ENCODE data around the gene CHIC2. TPM values are rescaled to one million over a fixed set of nuclear protein-coding genes. Genes with fewer than 3 reads are reported as not detected.

Gene CHIC2
- polyA plus RNA-seq, 1 donor = 25.9 TPM

DNA sequence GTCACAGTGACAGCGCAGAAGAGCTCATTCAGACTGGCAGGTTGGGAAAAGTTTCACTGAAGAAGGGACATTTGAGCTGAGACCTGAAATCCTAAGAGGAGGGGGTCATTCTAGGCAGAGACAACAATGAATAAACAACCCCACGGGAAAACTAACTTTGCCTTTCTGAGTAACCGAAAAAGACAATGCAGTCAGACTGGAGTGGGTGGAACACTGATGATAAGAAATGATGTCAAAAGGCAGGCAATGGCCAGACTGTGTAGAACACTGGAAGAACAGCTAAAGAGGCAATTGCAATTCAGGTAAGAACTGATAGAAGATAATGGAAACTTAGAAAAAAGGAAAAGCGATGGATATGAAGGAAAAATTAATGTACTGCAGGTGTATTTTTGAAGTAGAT, 73.8 kb downstream of the CHIC2 start:
- Histone ChIP-seq H3K36me3 (ENCODE audit: control insufficient read depth, insufficient read depth, low read length) (no peaks in the 10 kb centered on the region), H3K4me1 (ENCODE audit: control insufficient read depth, insufficient read depth, low read length) (no peaks in the 10 kb centered on the region), H3K4me3 (ENCODE audit: low read length) (no peak overlapping the region), H3K27me3 (ENCODE audit: control insufficient read depth, insufficient read depth, low read length) (no peaks in the 10 kb centered on the region), H3K27ac (ENCODE audit: low read length) (no peak overlapping the region), H3K9me3 (ENCODE audit: control insufficient read depth, low read depth, low read length) (no peaks in the 10 kb centered on the region)
- no peak for DNase-seq
- WGBS (ENCODE audit: insufficient coverage, low lambda C conversion rate) = 100% methylated on average over 2 of the region's 4 CpGs

DNA sequence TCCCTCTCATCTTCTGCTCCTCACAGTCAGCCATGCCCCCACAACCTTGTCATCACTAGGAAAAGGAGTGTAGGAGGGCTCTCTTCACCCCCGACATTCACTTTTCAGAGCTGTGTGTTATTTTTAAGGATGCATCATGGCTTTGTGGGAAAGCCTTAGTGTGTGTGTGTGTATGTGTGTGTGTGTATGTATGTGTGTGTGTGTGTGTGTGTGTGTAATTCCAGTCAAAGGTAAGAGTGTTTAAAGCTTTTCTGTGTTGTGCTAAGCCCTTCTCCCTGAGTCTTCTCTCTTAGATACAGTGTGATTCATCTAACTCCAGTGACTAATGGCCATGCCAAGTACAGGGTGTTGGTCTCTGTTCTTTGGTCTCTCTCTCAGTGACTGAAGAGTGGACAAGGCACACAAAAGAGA, 76.6 kb downstream of the CHIC2 start:
- Histone ChIP-seq H3K4me1 (ENCODE audit: control insufficient read depth, insufficient read depth, low read length) (no peaks in the 10 kb centered on the region), H3K4me3 (ENCODE audit: low read length) (no peak overlapping the region), H3K27me3 (ENCODE audit: control insufficient read depth, insufficient read depth, low read length) (no peaks in the 10 kb centered on the region), H3K36me3 (ENCODE audit: control insufficient read depth, insufficient read depth, low read length) (no peaks in the 10 kb centered on the region), H3K27ac (ENCODE audit: low read length) (no peak overlapping the region), H3K9me3 (ENCODE audit: control insufficient read depth, low read depth, low read length) (no peaks in the 10 kb centered on the region)
- no CpG with 5 or more reads among the region's 1 CpG for WGBS (ENCODE audit: insufficient coverage, low lambda C conversion rate)
- DNase-seq = no peak

DNA sequence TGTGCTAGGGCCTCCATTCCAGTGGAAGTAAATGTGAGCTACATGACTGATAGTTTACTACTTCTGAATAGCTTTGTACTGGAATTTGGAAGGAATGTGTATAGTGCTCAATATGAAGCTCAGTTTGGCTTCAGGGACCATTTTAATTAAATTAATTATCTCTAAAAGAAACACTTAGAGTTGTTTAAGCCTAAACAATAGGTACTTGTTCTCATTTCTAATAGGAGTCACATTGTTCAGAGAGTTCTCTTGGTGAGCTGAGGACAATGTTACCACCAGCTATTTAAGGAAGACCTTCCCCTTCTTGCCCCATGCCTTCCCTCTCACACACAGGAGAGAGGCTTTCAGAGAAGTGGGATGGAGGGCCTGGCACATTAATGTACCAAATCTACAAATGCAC, 78.3 kb downstream of the CHIC2 start:
- H3K4me3 ChIP-seq (ENCODE audit: low read length) = no peak overlapping the region
- H3K9me3 ChIP-seq (ENCODE audit: control insufficient read depth, low read depth, low read length) = no peaks in the 10 kb centered on the region
- H3K27ac ChIP-seq (ENCODE audit: low read length) = no peak overlapping the region
- no peak for DNase-seq
- H3K27me3 ChIP-seq (ENCODE audit: control insufficient read depth, insufficient read depth, low read length) = no peaks in the 10 kb centered on the region
- no peaks in the 10 kb centered on the region for H3K36me3 ChIP-seq (ENCODE audit: control insufficient read depth, insufficient read depth, low read length)
- H3K4me1 ChIP-seq (ENCODE audit: control insufficient read depth, insufficient read depth, low read length) = no peaks in the 10 kb centered on the region

DNA sequence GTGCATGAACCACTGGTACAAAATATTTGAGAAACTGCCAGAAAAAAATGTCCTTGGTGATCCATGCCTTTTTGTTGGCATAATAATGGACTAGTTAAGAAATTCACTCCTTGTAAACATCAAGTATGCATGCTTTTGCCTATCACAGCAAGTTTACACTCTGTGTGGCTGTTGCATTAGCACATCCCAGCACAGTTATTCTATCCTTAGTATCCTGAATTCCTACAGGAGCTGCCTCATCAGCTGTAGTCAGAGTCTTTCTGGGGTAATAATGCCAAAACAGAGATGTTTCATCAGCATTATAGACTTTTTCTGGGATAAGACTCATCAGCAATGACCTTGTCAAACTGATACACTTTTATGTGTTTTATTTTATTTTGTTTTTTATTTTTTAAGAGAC, 82.8 kb downstream of the CHIC2 start:
- H3K27ac ChIP-seq (ENCODE audit: low read length) = no peak overlapping the region
- DNase-seq = no peak
- no peaks in the 10 kb centered on the region for H3K36me3 ChIP-seq (ENCODE audit: control insufficient read depth, insufficient read depth, low read length)
- no peaks in the 10 kb centered on the region for H3K27me3 ChIP-seq (ENCODE audit: control insufficient read depth, insufficient read depth, low read length)
- no peaks in the 10 kb centered on the region for H3K4me1 ChIP-seq (ENCODE audit: control insufficient read depth, insufficient read depth, low read length)
- H3K4me3 ChIP-seq (ENCODE audit: low read length) = no peak overlapping the region
- H3K9me3 ChIP-seq (ENCODE audit: control insufficient read depth, low read depth, low read length) = no peaks in the 10 kb centered on the region

DNA sequence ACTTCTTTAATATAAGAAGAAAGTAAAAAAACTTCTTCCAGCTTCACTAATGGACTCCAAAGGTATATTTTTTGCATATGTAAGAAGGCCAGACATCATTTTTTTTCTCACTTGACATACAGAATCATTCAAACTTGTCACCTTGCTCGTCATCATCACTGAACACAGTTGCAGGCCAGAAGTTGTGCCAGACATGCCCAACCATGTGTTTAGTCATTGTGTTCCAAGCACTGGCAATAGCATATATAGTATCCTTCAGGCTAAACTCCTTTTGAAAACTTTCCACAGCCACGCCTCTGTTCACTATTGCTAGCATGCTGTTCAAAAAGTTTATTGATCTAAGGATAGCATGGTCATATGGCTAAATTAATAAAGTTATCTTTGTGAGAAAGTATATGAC, 83.3 kb downstream of the CHIC2 start:
- DNase-seq = no peak
- H3K27me3 ChIP-seq (ENCODE audit: control insufficient read depth, insufficient read depth, low read length) = no peaks in the 10 kb centered on the region
- WGBS (ENCODE audit: insufficient coverage, low lambda C conversion rate) = no CpG with 5 or more reads among the region's 2 CpGs
- H3K27ac ChIP-seq (ENCODE audit: low read length) = no peak overlapping the region
- no peaks in the 10 kb centered on the region for H3K36me3 ChIP-seq (ENCODE audit: control insufficient read depth, insufficient read depth, low read length)
- H3K4me3 ChIP-seq (ENCODE audit: low read length) = no peak overlapping the region
- no peaks in the 10 kb centered on the region for H3K4me1 ChIP-seq (ENCODE audit: control insufficient read depth, insufficient read depth, low read length)
- no peaks in the 10 kb centered on the region for H3K9me3 ChIP-seq (ENCODE audit: control insufficient read depth, low read depth, low read length)

DNA sequence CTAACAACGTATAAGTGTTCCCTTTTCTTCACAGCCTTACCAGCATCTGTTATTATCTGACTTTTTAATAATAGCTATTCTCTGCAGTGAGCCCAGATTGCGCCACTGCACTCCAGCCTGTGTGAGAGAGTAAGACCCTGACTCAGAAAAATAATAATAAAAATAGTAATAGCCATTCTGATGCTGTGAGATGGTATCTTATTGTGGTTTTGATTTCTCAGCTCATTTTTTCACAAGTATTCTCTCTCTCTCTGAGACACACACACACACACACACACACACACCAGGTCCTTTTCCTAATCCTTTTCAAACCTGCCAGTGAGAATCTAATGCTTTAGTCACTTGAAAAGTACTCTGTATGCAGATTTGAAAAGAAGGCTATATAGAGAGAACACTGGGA, 89.8 kb downstream of the CHIC2 start:
- H3K27me3 ChIP-seq (ENCODE audit: control insufficient read depth, insufficient read depth, low read length) = no peaks in the 10 kb centered on the region
- no peaks in the 10 kb centered on the region for H3K36me3 ChIP-seq (ENCODE audit: control insufficient read depth, insufficient read depth, low read length)
- H3K4me3 ChIP-seq (ENCODE audit: low read length) = no peak overlapping the region
- WGBS (ENCODE audit: insufficient coverage, low lambda C conversion rate) = 100% methylated on average over 1 of the region's 2 CpGs
- no peak overlapping the region for H3K27ac ChIP-seq (ENCODE audit: low read length)
- no peak for DNase-seq
- H3K9me3 ChIP-seq (ENCODE audit: control insufficient read depth, low read depth, low read length) = no peaks in the 10 kb centered on the region
- H3K4me1 ChIP-seq (ENCODE audit: control insufficient read depth, insufficient read depth, low read length) = no peaks in the 10 kb centered on the region

DNA sequence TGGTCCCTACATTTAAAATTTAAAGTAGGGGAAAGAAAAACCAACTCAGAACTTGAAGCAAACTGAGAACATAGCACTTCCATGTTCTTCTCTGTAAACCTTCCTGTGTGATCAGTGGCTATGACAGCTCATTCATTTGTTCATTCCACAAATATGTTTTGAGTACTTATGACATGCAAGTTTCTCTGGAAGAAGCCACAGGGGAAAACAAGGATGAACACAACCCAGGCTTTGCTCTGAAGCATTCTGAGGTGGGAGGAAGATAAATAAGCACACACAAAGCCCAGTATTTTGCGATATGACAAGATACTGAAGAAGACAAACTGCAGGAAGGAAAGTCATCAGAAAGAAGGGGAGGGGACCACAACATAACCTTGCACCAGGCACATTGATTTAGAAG, 96.4 kb downstream of the CHIC2 start:
- H3K9me3 ChIP-seq (ENCODE audit: control insufficient read depth, low read depth, low read length) = no peaks in the 10 kb centered on the region
- H3K36me3 ChIP-seq (ENCODE audit: control insufficient read depth, insufficient read depth, low read length) = no peaks in the 10 kb centered on the region
- H3K4me3 ChIP-seq (ENCODE audit: low read length) = no peak overlapping the region
- no CpG with 5 or more reads among the region's 1 CpG for WGBS (ENCODE audit: insufficient coverage, low lambda C conversion rate)
- H3K27ac ChIP-seq (ENCODE audit: low read length) = no peak overlapping the region
- H3K4me1 ChIP-seq (ENCODE audit: control insufficient read depth, insufficient read depth, low read length) = no peaks in the 10 kb centered on the region
- DNase-seq = no peak
- H3K27me3 ChIP-seq (ENCODE audit: control insufficient read depth, insufficient read depth, low read length) = no peaks in the 10 kb centered on the region

DNA sequence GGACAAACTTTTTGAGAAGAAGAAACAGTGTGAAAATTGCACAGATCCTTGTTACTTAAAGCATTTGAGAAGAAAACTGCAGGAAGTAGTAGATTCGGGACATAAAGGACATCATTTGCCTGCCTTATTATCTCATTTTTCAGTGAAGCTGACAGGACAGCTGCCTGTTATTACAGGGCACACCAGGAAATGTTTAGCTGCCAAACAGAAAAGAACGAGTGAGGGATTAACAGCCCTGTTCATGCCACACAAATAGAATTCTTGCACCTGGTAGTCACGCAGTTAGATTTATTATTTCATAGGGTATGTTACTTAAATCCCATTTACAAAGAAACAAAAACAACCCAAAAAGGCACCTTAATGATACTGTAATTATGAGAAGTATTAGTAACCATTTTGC, 100.6 kb downstream of the CHIC2 start:
- DNase-seq = no peak
- Histone ChIP-seq H3K4me1 (ENCODE audit: control insufficient read depth, insufficient read depth, low read length) (no peaks in the 10 kb centered on the region), H3K4me3 (ENCODE audit: low read length) (no peak overlapping the region), H3K27ac (ENCODE audit: low read length) (no peak overlapping the region), H3K36me3 (ENCODE audit: control insufficient read depth, insufficient read depth, low read length) (no peaks in the 10 kb centered on the region), H3K27me3 (ENCODE audit: control insufficient read depth, insufficient read depth, low read length) (no peaks in the 10 kb centered on the region), H3K9me3 (ENCODE audit: control insufficient read depth, low read depth, low read length) (no peaks in the 10 kb centered on the region)
- WGBS (ENCODE audit: insufficient coverage, low lambda C conversion rate) = 80% methylated on average over 1 of the region's 3 CpGs

DNA sequence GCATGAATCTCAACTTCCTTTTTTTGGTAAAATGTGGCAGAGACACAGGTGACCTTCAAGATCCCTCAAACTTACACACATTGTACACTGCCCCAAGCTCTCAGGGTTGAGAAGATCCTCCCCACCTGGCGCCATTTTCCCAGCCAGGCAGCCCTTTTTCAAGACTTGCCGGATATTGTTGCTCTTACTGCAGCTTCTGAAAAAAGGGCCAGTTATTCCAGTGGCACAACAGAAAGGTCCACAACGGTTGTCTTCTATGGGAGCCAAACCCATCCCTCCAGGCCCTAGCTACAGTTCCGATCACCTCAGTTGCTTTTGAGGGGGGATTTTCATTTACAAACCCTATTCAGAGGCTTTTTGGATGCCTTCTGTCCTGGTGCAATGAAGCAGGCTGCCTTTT, 101.1 kb downstream of the CHIC2 start:
- 100% methylated on average over 1 of the region's 4 CpGs for WGBS (ENCODE audit: insufficient coverage, low lambda C conversion rate)
- Histone ChIP-seq H3K27me3 (ENCODE audit: control insufficient read depth, insufficient read depth, low read length) (no peaks in the 10 kb centered on the region), H3K4me1 (ENCODE audit: control insufficient read depth, insufficient read depth, low read length) (no peaks in the 10 kb centered on the region), H3K36me3 (ENCODE audit: control insufficient read depth, insufficient read depth, low read length) (no peaks in the 10 kb centered on the region), H3K27ac (ENCODE audit: low read length) (no peak overlapping the region), H3K9me3 (ENCODE audit: control insufficient read depth, low read depth, low read length) (no peaks in the 10 kb centered on the region), H3K4me3 (ENCODE audit: low read length) (no peak overlapping the region)
- no peak for DNase-seq

DNA sequence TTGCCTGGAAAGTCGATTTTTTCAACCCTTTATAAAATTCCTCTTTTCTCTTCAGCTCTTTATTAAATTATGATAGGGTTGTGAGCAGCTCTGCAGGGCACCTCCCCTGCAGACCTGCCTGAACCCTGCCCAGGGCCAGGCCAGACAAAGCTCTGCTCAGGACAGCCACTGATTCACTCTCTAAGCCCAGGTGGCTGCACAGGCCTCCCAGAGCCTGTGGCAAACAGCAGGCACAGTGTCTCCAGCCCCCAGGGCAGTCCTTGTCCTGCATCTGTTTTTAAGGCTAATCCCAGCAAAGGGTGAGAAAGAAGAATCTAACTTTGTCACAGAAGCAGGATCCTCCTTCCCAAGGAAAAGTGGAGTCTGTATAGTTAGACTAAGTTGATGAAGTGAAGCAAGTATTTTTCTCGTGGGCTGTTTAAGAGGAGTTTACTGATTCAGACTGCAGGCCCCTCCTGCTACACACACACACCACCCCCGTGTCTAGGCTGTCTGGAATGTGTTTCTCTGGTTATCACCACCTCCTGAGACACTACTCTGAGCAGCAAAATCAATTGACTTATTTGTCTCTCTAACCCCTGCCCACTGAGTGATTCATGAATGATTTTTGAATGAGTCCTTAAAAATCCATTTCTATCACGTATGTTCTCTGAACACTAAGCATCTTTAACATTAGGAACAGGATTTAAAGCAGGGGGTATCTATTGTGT, 101.7 kb downstream of the CHIC2 start:
- H3K4me3 ChIP-seq (ENCODE audit: low read length) = no peak overlapping the region
- H3K27me3 ChIP-seq (ENCODE audit: control insufficient read depth, insufficient read depth, low read length) = no peaks in the 10 kb centered on the region
- no CpG with 5 or more reads among the region's 4 CpGs for WGBS (ENCODE audit: insufficient coverage, low lambda C conversion rate)
- H3K4me1 ChIP-seq (ENCODE audit: control insufficient read depth, insufficient read depth, low read length) = no peaks in the 10 kb centered on the region
- no peak for DNase-seq
- no peak overlapping the region for H3K27ac ChIP-seq (ENCODE audit: low read length)
- no peaks in the 10 kb centered on the region for H3K9me3 ChIP-seq (ENCODE audit: control insufficient read depth, low read depth, low read length)
- no peaks in the 10 kb centered on the region for H3K36me3 ChIP-seq (ENCODE audit: control insufficient read depth, insufficient read depth, low read length)

DNA sequence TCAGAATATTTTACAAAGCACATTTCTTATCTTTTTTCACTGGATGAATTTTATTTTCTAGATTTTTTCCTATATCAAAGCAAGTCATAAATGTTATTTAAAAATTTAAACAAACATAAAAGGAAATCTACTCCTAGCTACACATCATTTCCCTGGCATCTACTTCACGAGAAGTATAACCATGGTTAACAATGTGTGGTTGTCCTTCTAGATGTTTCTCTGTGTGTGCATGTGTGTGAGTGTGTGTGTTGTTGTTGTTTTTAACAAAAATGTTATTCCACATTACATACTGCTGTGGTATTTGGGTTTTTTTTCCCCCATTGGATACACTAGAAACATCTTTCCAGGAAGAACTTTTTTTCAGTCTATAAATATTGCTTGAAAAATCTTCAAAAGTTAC, 103.1 kb downstream of the CHIC2 start:
- Histone ChIP-seq H3K36me3 (ENCODE audit: control insufficient read depth, insufficient read depth, low read length) (no peaks in the 10 kb centered on the region), H3K4me3 (ENCODE audit: low read length) (no peak overlapping the region), H3K9me3 (ENCODE audit: control insufficient read depth, low read depth, low read length) (no peaks in the 10 kb centered on the region), H3K4me1 (ENCODE audit: control insufficient read depth, insufficient read depth, low read length) (no peaks in the 10 kb centered on the region), H3K27me3 (ENCODE audit: control insufficient read depth, insufficient read depth, low read length) (no peaks in the 10 kb centered on the region), H3K27ac (ENCODE audit: low read length) (no peak overlapping the region)
- no CpG with 5 or more reads among the region's 1 CpG for WGBS (ENCODE audit: insufficient coverage, low lambda C conversion rate)
- no peak for DNase-seq

Measured in large intestine (tissue), 3 donors.